ENCODE measurements around the gene C2orf81.

GRCh38 chr2:74415762-74416395 lies 5.5 kb downstream of the C2orf81 start:
- TF ChIP-seq CTCF (IDR thresholded peaks at IDR 0.05) (no peak), ZFX (IDR thresholded peaks at IDR 0.05; ENCODE audit: borderline replicate concordance) (no peak)

Data from 22Rv1 (cell line).